HCT116 (cell line): ENCODE data around the gene SCGB1C2. TPM values are rescaled to one million over a fixed set of nuclear protein-coding genes. Genes with fewer than 3 reads are reported as not detected.
A peak's percentile ranks its signal among the peaks of the same experiment; 100 is the strongest.

ENCODE experiments used
- ATAC-seq: fragments of 200-7000 bp; cut with Tn5 transposase; 2 replicates; pipeline ENCODE4 v1.9.1; 2020; ENCODE audit warnings: mild to moderate bottlenecking, moderate library complexity
- BruUV-seq: library from RNA; stranded (reverse); fragments of 400-500 nt; replicated peaks from 2 replicates; lab custom pipeline; 2021; lab: Mats Ljungman, UMichigan
- CTCF ChIA-PET: fragments of 300-600 bp; sonication (Branson Sonifier 250); formaldehyde crosslinking; loops from one replicate; lab custom pipeline; 2021; ENCODE audit warnings: antibody characterized with exemption; lab: Charles Lee
- POLR2A ChIA-PET: fragments of 300-600, 350-600 bp; sonication (Branson Sonifier 250); formaldehyde crosslinking; loops from one replicate; lab custom pipeline; 2021; ENCODE audit warnings: antibody characterized with exemption; lab: Charles Lee
- RAD21 ChIA-PET, 2 experiments: fragments of 300-600 bp; sonication (Branson Sonifier 250); formaldehyde crosslinking; loops; one replicate each; lab custom pipeline; 2023; ENCODE audit warnings: low total read pairs in 2 of 2; ENCODE audit not compliant: uncharacterized antibody in 2 of 2, unreplicated experiment in 2 of 2, low non-redundant PET in 1 of 2; lab: Charles Lee
- DNase-seq: peaks from one replicate; pipeline ENCODE4 v3.0.0-alpha.2; 2010; ENCODE audit warnings: low read depth, low spot score
- H2AFZ ChIP-seq: fragments of 200-600 bp; shearing (Covaris generic), sonication (generic); 2 replicates; pipeline ENCODE4 v1.6.1; 2017; ENCODE audit warnings: low read depth, mixed run types, mixed read lengths, antibody characterized with exemption, low read length; ENCODE audit not compliant: poor library complexity, severe bottlenecking
- H3K27ac ChIP-seq: 2 replicates; pipeline ENCODE4 v1.5.1; 2012; ENCODE audit warnings: low read depth, low read length
- H3K27me3 ChIP-seq: fragments of 200-600 bp; sonication (generic); 2 replicates; pipeline ENCODE4 v1.6.1; 2016; ENCODE audit warnings: mixed run types, low read length, mixed read lengths; ENCODE audit not compliant: insufficient read depth
- H3K36me3 ChIP-seq, 2 experiments: fragments of 200-500 bp in 1 of 2; fragments of 200-600 bp in 1 of 2; sonication (Bioruptor generic) in 1 of 2; sonication (generic) in 1 of 2; 2 replicates each; pipeline versions ENCODE4 v1.5.1 to v1.6.1; 2014 to 2016; ENCODE audit warnings: low read length in 2 of 2, inconsistent platforms in 1 of 2, mixed read lengths in 1 of 2, mixed run types in 1 of 2; ENCODE audit not compliant: insufficient read depth in 2 of 2, control insufficient read depth in 1 of 2
- H3K4me1 ChIP-seq, 2 experiments: fragments of 200-600 bp in 1 of 2; sonication (generic) in 1 of 2; 2 replicates each; pipeline versions ENCODE4 v1.5.1 to v1.6.1; 2012 to 2017; ENCODE audit warnings: low read length in 2 of 2, inconsistent platforms in 1 of 2, mild to moderate bottlenecking in 1 of 2, mixed read lengths in 1 of 2, mixed run types in 1 of 2, moderate library complexity in 1 of 2; ENCODE audit not compliant: insufficient read depth in 2 of 2, control insufficient read depth in 1 of 2
- H3K4me2 ChIP-seq: fragments of 200-600 bp; sonication (generic); 2 replicates; pipeline ENCODE4 v1.6.1; 2017; ENCODE audit warnings: mixed run types, low read length, mixed read lengths
- H3K4me3 ChIP-seq, 2 experiments: fragments of 200-600 bp in 1 of 2; sonication (generic) in 1 of 2; replicated peaks in 1 of 2; 2 replicates each; pipeline ENCODE4 v1.5.1; 2011 to 2016; ENCODE audit warnings: low read length in 2 of 2, control low read depth in 1 of 2, low read depth in 1 of 2, mild to moderate bottlenecking in 1 of 2, mixed read lengths in 1 of 2, mixed run types in 1 of 2
- H3K79me2 ChIP-seq: fragments of 200-600 bp; sonication (generic); 2 replicates; pipeline ENCODE4 v1.6.1; 2017; ENCODE audit warnings: mild to moderate bottlenecking, mixed run types, low read length, moderate library complexity, mixed read lengths; ENCODE audit not compliant: insufficient read depth
- H3K9ac ChIP-seq: fragments of 200-600 bp; sonication (generic); 2 replicates; pipeline ENCODE4 v1.6.1; 2016; ENCODE audit warnings: low read length, mixed read lengths
- H3K9me2 ChIP-seq: fragments of 200-600 bp; sonication (generic), shearing (Covaris generic); 2 replicates; pipeline ENCODE4 v1.6.1; 2017; ENCODE audit warnings: mixed run types, mild to moderate bottlenecking, moderate library complexity; ENCODE audit not compliant: insufficient read depth
- H3K9me3 ChIP-seq, 2 experiments: fragments of 200-500 bp in 1 of 2; fragments of 200-600 bp in 1 of 2; sonication (Bioruptor generic) in 1 of 2; sonication (generic) in 1 of 2; 2 replicates each; pipeline ENCODE4 v1.6.1; 2014 to 2017; ENCODE audit warnings: low read length in 2 of 2, mixed read lengths in 2 of 2, inconsistent platforms in 1 of 2, low read depth in 1 of 2, mild to moderate bottlenecking in 1 of 2, mixed run types in 1 of 2, moderate library complexity in 1 of 2; ENCODE audit not compliant: control insufficient read depth in 1 of 2, insufficient read depth in 1 of 2
- H4K20me1 ChIP-seq: fragments of 200-600 bp; sonication (generic), shearing (Covaris generic); 2 replicates; pipeline ENCODE4 v1.6.1; 2017; ENCODE audit warnings: mixed run types, mild to moderate bottlenecking, moderate library complexity; ENCODE audit not compliant: insufficient read depth
- CBX3 ChIP-seq: IDR thresholded peaks from 2 replicates; pipeline ENCODE4 v1.6.1; 2012; ENCODE audit warnings: low read depth
- CTCF ChIP-seq, 3 experiments: fragments of 200-600 bp in 1 of 3; sonication (generic) in 1 of 3; IDR thresholded peaks in 2 of 3; conservative IDR thresholded peaks in 1 of 3; 2 replicates each; pipeline ENCODE4 v1.5.1; 2012 to 2017; ENCODE audit warnings: low read depth in 2 of 3, low read length in 2 of 3, antibody characterized with exemption in 1 of 3, borderline replicate concordance in 1 of 3, control low read depth in 1 of 3, mild to moderate bottlenecking in 1 of 3, mixed read lengths in 1 of 3, mixed run types in 1 of 3, moderate library complexity in 1 of 3; ENCODE audit not compliant: insufficient read depth in 1 of 3
- POLR2A ChIP-seq: IDR thresholded peaks from 2 replicates; pipeline ENCODE4 v1.7.0; 2011; ENCODE audit warnings: borderline replicate concordance; ENCODE audit not compliant: insufficient read depth, insufficient read length; ENCODE audit errors: extremely low read depth
- SRF ChIP-seq: IDR thresholded peaks from 2 replicates; pipeline ENCODE4 v1.6.1; 2012; ENCODE audit warnings: low read depth
- ZBTB33 ChIP-seq: IDR thresholded peaks from 2 replicates; pipeline ENCODE4 v1.6.1; 2011; ENCODE audit warnings: mild to moderate bottlenecking, low read length, moderate library complexity; ENCODE audit not compliant: insufficient replicate concordance; ENCODE audit errors: extremely low read depth
- ZNF274 ChIP-seq: fragments of 200-500 bp; sonication (Bioruptor generic); IDR thresholded peaks from 2 replicates; pipeline ENCODE4 v1.6.1; 2014; ENCODE audit warnings: mild to moderate bottlenecking, low read depth, low read length, inconsistent platforms
- intact Hi-C: fragments of 100-400 bp; cut with micrococcal nuclease; formaldehyde crosslinking; loops from 2 replicates; pipeline ENCODE4 v1.10.0; 2022
- total RNA-seq: library from RNA; stranded (reverse); gene quantifications from one replicate; pipeline ENCODE4 v1.2.1, GENCODE V29; 2021; ENCODE audit not compliant: unreplicated experiment

The SCGB1C2 gene
- total RNA-seq, 1 experiment from 2014 or later = not detected

GRCh38 chr17:149897-150584 lies 12.7 kb downstream of the SCGB1C2 start:
- H3K9me2 ChIP-seq = no peaks in the 10 kb centered on the region
- ChIA-PET POLR2A (no interaction called here), RAD21 (no interaction called here), CTCF (interaction anchor here (1.6 kb wide), 1 partner anchor 550 kb away, joined by 6 read pairs; no protein-coding TSS in a partner anchor)
- H3K4me1 ChIP-seq = no peaks in the 10 kb centered on the region; a peak in 1 of 4 replicates
- TF ChIP-seq ZNF274 (no peak), CBX3 (no peak), ZBTB33 (no peak)
- no peak overlapping the region for H2AFZ ChIP-seq
- H3K27me3 ChIP-seq = no peaks in the 10 kb centered on the region
- no peaks in the 10 kb centered on the region; a peak in 1 of 4 replicates for H3K36me3 ChIP-seq
- H3K79me2 ChIP-seq = no peaks in the 10 kb centered on the region
- ATAC-seq (peak; percentile 63; the same call in 1 of the 2 replicates), DNase-seq (no peak)
- no peaks in the 10 kb centered on the region for H3K9me3 ChIP-seq
- BruUV-seq = no TSS peak
- no peak overlapping the region for H3K27ac ChIP-seq
- no peak overlapping the region for H3K4me2 ChIP-seq
- H4K20me1 ChIP-seq = no peaks in the 10 kb centered on the region
- intact Hi-C loops = no loop called here
- no peak overlapping the region for H3K9ac ChIP-seq
- H3K4me3 ChIP-seq = no peak overlapping the region

- intact Hi-C loops = no loop called here
- ChIA-PET RAD21 (no interaction called here), POLR2A (no interaction called here), CTCF (no interaction called here)
- DNase-seq = no peak
- H3K9me3 ChIP-seq = no peaks in the 10 kb centered on the region
- no TSS peak for BruUV-seq
- ATAC-seq = no peak
- no peak overlapping the region for H3K27ac ChIP-seq
- H3K36me3 ChIP-seq = peaks cover 0 to 2% of the 10 kb centered on the region in 2 experiments; a peak in 1 of 4 replicates
- H3K4me2 ChIP-seq = no peak overlapping the region
- no peaks in the 10 kb centered on the region for H3K27me3 ChIP-seq
- no peak overlapping the region for H2AFZ ChIP-seq
- no peak for TF ChIP-seq ZNF274
- no peak for TF ChIP-seq POLR2A
- TF ChIP-seq CTCF (IDR thresholded peaks at IDR 0.05 in 2 of 3, conservative IDR thresholded peaks at IDR 0.05 in 1 of 3; ENCODE audit: borderline replicate concordance in 1 of 3, insufficient read depth in 1 of 3, low read depth in 2 of 3, low read length in 2 of 3) = no peak
- TF ChIP-seq SRF = no peak
- H3K4me3 ChIP-seq = no peak overlapping the region
- H3K9ac ChIP-seq = no peak overlapping the region
- H3K79me2 ChIP-seq = no peaks in the 10 kb centered on the region
- H4K20me1 ChIP-seq = no peaks in the 10 kb centered on the region
- no peaks in the 10 kb centered on the region; a peak in 1 of 4 replicates for H3K4me1 ChIP-seq
- H3K9me2 ChIP-seq = no peaks in the 10 kb centered on the region
Measured at GRCh38 chr17:151004-151403, 13.6 kb downstream of the SCGB1C2 start.
